ENCODE measurements around the gene HLCS. TPM values are rescaled to one million over a fixed set of nuclear protein-coding genes. Genes with fewer than 3 reads are reported as not detected.
A peak's percentile ranks its signal among the peaks of the same experiment; 100 is the strongest.

The HLCS gene
- total and polyA plus RNA-seq, 10 of the 15 experiments (the other 5 are each of a cell fraction or from before 2014, with no cell fraction given) = 1.5 to 12.7 (median 9.6) TPM

- CTCF ChIA-PET = interaction anchor here (1.3 kb wide), 1 partner anchor 30 kb away, joined by 3 read pairs; no protein-coding TSS in a partner anchor
- FAIRE-seq (no peak), DNase-seq (ENCODE audit: low read depth, low spot score) (no peak), ATAC-seq (no peak)
- BruUV-seq (replicated peaks) = no TSS peak
- in situ Hi-C loops (cut with MboI) (no loop called here), intact Hi-C loops (cut with micrococcal nuclease; ENCODE audit: unreplicated experiment) (no loop called here)
- POLR2A ChIA-PET = interaction anchor here (0.6 kb wide), 1 partner anchor 609 kb away, joined by 5 read pairs; no protein-coding TSS in a partner anchor
- H3K4me3 ChIP-seq = 0 out of 2 replicates have a peak within 1 kb of the TSS, but pooled peaks have one; percentile 32
- H3K27me3 ChIP-seq (replicated peaks in 1 of 2; ENCODE audit: control insufficient read depth in 2 of 2, insufficient read depth in 2 of 2, low read length in 1 of 2) = peaks cover 2 to 13% of the 10 kb centered on the region in 2 experiments; a peak in 2 of 4 replicates
- 24% methylated on average over 45 of the region's 87 CpGs for WGBS (ENCODE audit: insufficient coverage, insufficient replicate concordance, low lambda C conversion rate, missing lambda C conversion rate)
- RAD21 ChIA-PET (ENCODE audit: unreplicated experiment) = no interaction called here
- no peaks in the 10 kb centered on the region for H4K20me1 ChIP-seq (ENCODE audit: control insufficient read depth, insufficient read depth)
- H3K36me3 ChIP-seq (ENCODE audit: control insufficient read depth in 2 of 2, insufficient read depth in 2 of 2, low read length in 1 of 2) = no peaks in the 10 kb centered on the region
- no peak for TF ChIP-seq PRDM15 (CRISPR knock-in tag; IDR thresholded peaks at IDR 0.05)
- TF ChIP-seq KLF5 (IDR thresholded peaks at IDR 0.05; ENCODE audit: partially characterized antibody) = no peak
- TF ChIP-seq HDAC6 (IDR thresholded peaks at IDR 0.05; ENCODE audit: unreplicated experiment) = peak; percentile 83
- TF ChIP-seq, protein P1, sequence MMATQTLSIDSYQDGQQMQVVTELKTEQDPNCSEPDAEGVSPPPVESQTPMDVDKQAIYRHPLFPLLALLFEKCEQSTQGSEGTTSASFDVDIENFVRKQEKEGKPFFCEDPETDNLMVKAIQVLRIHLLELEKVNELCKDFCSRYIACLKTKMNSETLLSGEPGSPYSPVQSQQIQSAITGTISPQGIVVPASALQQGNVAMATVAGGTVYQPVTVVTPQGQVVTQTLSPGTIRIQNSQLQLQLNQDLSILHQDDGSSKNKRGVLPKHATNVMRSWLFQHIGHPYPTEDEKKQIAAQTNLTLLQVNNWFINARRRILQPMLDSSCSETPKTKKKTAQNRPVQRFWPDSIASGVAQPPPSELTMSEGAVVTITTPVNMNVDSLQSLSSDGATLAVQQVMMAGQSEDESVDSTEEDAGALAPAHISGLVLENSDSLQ (IDR thresholded peaks at IDR 0.05) = no peak
- TF ChIP-seq FOS (IDR thresholded peaks at IDR 0.05; ENCODE audit: borderline replicate concordance, extremely low read depth, insufficient read length) = no peak
- no peak for TF ChIP-seq USF2 (IDR thresholded peaks at IDR 0.05; ENCODE audit: borderline replicate concordance, low read depth, low read length)
- 0 out of 2 replicates have a peak, but pooled peaks have one; percentile 11 for TF ChIP-seq IKZF1 (conservative IDR thresholded peaks at IDR 0.05)
- TF ChIP-seq, protein P2, sequence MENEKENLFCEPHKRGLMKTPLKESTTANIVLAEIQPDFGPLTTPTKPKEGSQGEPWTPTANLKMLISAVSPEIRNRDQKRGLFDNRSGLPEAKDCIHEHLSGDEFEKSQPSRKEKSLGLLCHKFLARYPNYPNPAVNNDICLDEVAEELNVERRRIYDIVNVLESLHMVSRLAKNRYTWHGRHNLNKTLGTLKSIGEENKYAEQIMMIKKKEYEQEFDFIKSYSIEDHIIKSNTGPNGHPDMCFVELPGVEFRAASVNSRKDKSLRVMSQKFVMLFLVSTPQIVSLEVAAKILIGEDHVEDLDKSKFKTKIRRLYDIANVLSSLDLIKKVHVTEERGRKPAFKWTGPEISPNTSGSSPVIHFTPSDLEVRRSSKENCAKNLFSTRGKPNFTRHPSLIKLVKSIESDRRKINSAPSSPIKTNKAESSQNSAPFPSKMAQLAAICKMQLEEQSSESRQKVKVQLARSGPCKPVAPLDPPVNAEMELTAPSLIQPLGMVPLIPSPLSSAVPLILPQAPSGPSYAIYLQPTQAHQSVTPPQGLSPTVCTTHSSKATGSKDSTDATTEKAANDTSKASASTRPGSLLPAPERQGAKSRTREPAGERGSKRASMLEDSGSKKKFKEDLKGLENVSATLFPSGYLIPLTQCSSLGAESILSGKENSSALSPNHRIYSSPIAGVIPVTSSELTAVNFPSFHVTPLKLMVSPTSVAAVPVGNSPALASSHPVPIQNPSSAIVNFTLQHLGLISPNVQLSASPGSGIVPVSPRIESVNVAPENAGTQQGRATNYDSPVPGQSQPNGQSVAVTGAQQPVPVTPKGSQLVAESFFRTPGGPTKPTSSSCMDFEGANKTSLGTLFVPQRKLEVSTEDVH (IDR thresholded peaks at IDR 0.05; ENCODE audit: low read depth, partially characterized antibody) = no peak
- TF ChIP-seq SREBF1 (IDR thresholded peaks at IDR 0.05; ENCODE audit: low read length) = no peak
- peak within 1 kb of the TSS; percentile 66 for H3K4me2 ChIP-seq (ENCODE audit: control insufficient read depth, insufficient read depth)
- no peaks in the 10 kb centered on the region; the same call in 1 of the 2 replicates for H3K4me1 ChIP-seq (ENCODE audit: control insufficient read depth, insufficient read depth, low read length)
- H3K79me2 ChIP-seq (ENCODE audit: control insufficient read depth, insufficient read depth, low read length) = no peaks in the 10 kb centered on the region
- H3K9ac ChIP-seq (ENCODE audit: control insufficient read depth, insufficient read depth, low read length) = no peak within 1 kb of the TSS
- H2AFZ ChIP-seq (ENCODE audit: control insufficient read depth, low read depth, low read length) = no peak within 1 kb of the TSS
- SMC1A ChIA-PET (ENCODE audit: uncharacterized antibody, unreplicated experiment) = no interaction called here
- no peak within 1 kb of the TSS for H3K27ac ChIP-seq (ENCODE audit: control insufficient read depth, insufficient read depth)
- H3K9me3 ChIP-seq (replicated peaks; ENCODE audit: control insufficient read depth, insufficient read depth, low read length) = no peaks in the 10 kb centered on the region; the same call in 2 of the 3 replicates
Observed at GRCh38 chr21:37006486-37007291, 40.2 kb upstream of the HLCS start, which contains the start of gene RIPPLY3. TSS of gene RIPPLY3 (plus strand) at chr21:37006702. CDS start at chr21:37006773, 71 bp downstream.

Measured in GM12878 (cell line).